Measurements from ENCODE around the gene NOMO2. TPM values are rescaled to one million over a fixed set of nuclear protein-coding genes. Genes with fewer than 3 reads are reported as not detected.
"Not testable (repeated sequence)": the region's sequence is repeated elsewhere in the genome, so short reads cannot be mapped to it uniquely, and the experiment has no call there.

Gene NOMO2
- polyA plus RNA-seq, 3 donors = 26.1 to 76.8 (median 66.0) TPM

DNA sequence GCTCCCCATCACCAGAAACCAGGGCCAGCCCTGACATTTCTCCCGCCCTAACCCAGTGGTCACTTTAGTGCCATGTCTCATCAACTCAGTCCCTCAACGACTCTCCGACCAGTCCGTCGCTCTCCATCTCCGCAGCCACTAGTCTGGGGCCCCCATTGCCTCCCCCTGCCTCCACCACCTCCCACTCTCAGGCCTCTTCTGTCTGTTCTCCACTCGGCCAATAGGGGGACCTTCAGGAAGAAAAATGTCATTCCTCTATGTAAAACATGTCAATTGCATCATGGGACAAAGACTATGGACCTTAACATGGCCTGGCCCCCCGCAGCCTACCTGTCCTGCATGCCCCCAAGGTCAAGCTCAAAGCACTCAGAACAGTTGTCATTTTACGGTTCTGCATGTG, 39.3 kb downstream of the NOMO2 start:
- H3K36me3 ChIP-seq (replicated peaks in 1 of 2; ENCODE audit: control insufficient read depth in 1 of 2, insufficient read depth in 2 of 2, low read length in 2 of 2); H4K20me1 ChIP-seq (ENCODE audit: insufficient read depth, low read length); intact Hi-C loops (cut with micrococcal nuclease); H3K4me2 ChIP-seq (replicated peaks; ENCODE audit: extremely low read depth, low read length, poor library complexity, severe bottlenecking); H3K4me3 Mint-ChIP-seq; DNase-seq; H3K27ac ChIP-seq (ENCODE audit: low read depth in 1 of 2, low read length in 2 of 2); H3K4me1 ChIP-seq (ENCODE audit: control insufficient read depth in 1 of 2, insufficient read depth in 2 of 2, low read length in 2 of 2); H3K9me3 ChIP-seq (replicated peaks in 1 of 2; ENCODE audit: control insufficient read depth in 1 of 2, insufficient read depth in 1 of 2, low read length in 2 of 2); H2AFZ ChIP-seq (ENCODE audit: insufficient read depth, low read depth, low read length, poor library complexity, severe bottlenecking); H3K27me3 ChIP-seq (ENCODE audit: control insufficient read depth in 2 of 2, insufficient read depth in 2 of 2, low read length in 2 of 2); H3K4me1 Mint-ChIP-seq; H3K79me2 ChIP-seq (ENCODE audit: insufficient read depth, low read length); H3K4me3 ChIP-seq (replicated peaks in 1 of 3; ENCODE audit: low read depth in 2 of 3, low read length in 3 of 3); H3K27ac Mint-ChIP-seq; H3K9ac ChIP-seq (ENCODE audit: insufficient read depth, low read length, poor library complexity, severe bottlenecking); H3K27me3 Mint-ChIP-seq (ENCODE audit: low read depth in 3 of 3); H3K9me3 Mint-ChIP-seq: not testable (repeated sequence)
- H3K36me3 Mint-ChIP-seq = peaks cover 6 to 10% of the 10 kb centered on the region in 2 donors
- no CpG with 5 or more reads among the region's 9 CpGs for WGBS (ENCODE audit: insufficient coverage)

DNA sequence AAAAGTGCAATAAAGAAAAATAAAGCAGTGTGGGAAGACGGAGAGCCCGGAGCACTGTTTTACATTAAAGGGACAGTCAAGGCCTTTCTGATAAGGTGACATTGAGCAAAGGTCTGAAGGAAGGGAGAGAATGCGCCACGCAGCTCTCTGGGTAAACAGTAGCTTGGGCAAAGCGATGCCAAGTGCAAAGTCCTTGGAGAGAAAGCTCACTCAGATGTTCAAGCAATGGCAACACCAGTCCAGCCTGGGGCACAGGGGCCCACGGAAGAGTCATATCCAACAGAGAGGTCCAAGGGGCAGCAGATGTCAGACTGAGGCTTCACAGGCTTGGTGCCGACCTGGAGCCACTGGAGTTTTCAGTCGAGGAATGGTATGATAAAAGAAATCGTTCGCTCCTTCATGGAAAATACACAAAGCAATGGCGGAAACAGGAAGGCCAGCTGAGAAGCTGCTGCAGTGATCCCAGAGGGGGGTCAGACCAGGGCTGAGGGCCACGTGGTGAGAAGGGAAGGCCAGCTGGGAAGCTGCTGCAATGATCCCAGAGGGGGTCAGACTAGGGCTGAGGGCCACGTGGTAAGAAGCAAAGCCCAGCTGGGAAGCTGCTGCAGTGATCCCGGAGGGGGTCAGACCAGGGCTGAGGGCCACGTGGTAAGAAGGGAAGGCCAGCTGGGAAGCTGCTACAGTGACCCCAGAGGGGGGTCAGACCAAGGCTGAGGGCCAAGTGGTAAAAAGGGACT, 40.3 kb downstream of the NOMO2 start:
- H3K27ac ChIP-seq (ENCODE audit: low read depth in 1 of 2, low read length in 2 of 2); H3K27ac Mint-ChIP-seq; H3K36me3 Mint-ChIP-seq; H3K36me3 ChIP-seq (replicated peaks in 1 of 2; ENCODE audit: control insufficient read depth in 1 of 2, insufficient read depth in 2 of 2, low read length in 2 of 2); H2AFZ ChIP-seq (ENCODE audit: insufficient read depth, low read depth, low read length, poor library complexity, severe bottlenecking); H3K79me2 ChIP-seq (ENCODE audit: insufficient read depth, low read length); H3K9me3 Mint-ChIP-seq; H3K9me3 ChIP-seq (replicated peaks in 1 of 2; ENCODE audit: control insufficient read depth in 1 of 2, insufficient read depth in 1 of 2, low read length in 2 of 2); H3K27me3 Mint-ChIP-seq (ENCODE audit: low read depth in 3 of 3); H3K4me2 ChIP-seq (replicated peaks; ENCODE audit: extremely low read depth, low read length, poor library complexity, severe bottlenecking); H3K4me1 ChIP-seq (ENCODE audit: control insufficient read depth in 1 of 2, insufficient read depth in 2 of 2, low read length in 2 of 2); H3K4me3 Mint-ChIP-seq; H3K9ac ChIP-seq (ENCODE audit: insufficient read depth, low read length, poor library complexity, severe bottlenecking); H3K27me3 ChIP-seq (ENCODE audit: control insufficient read depth in 2 of 2, insufficient read depth in 2 of 2, low read length in 2 of 2); intact Hi-C loops (cut with micrococcal nuclease); H3K4me1 Mint-ChIP-seq; H3K4me3 ChIP-seq (replicated peaks in 1 of 3; ENCODE audit: low read depth in 2 of 3, low read length in 3 of 3); H4K20me1 ChIP-seq (ENCODE audit: insufficient read depth, low read length); DNase-seq: not testable (repeated sequence)
- no CpG with 5 or more reads among the region's 15 CpGs for WGBS (ENCODE audit: insufficient coverage)

DNA sequence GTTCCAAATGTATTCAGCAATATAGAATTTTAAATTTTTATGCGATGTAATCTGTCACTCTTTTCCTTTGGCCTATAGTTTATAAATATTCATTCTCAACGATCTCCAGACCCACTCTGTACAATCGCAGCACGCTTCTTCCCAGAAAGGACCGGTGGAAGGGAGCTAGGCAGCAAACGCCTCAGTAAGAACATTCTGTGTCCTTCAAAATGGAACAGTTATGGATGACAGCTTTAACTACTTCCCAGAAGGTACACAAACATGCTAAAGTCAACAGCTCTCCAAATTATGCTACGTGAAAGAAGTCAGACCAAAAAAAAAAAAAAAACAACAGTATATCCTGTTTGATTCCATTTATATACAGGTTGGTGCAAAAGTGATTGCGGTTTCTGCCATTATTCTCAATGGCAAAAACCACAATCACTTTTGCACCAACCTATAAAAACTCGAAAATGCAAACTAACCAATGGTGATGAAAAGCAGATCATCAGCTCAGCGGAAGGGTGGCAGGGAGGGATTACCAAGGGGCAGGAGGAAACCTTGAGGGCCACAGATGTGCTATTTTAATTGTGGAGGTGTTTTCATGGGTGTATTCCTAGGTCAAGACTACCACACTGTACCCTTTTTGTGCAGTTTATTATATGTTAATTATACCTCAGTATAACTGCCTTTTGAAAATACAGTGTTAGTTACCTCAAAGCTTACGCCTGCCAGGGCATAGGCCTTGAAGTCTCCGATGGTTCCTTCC, 43.2 kb downstream of the NOMO2 start:
- H3K79me2 ChIP-seq (ENCODE audit: insufficient read depth, low read length); H3K36me3 Mint-ChIP-seq; H3K4me1 Mint-ChIP-seq; H3K36me3 ChIP-seq (replicated peaks in 1 of 2; ENCODE audit: control insufficient read depth in 1 of 2, insufficient read depth in 2 of 2, low read length in 2 of 2); H3K4me3 Mint-ChIP-seq; H3K27me3 Mint-ChIP-seq (ENCODE audit: low read depth in 3 of 3); H3K9ac ChIP-seq (ENCODE audit: insufficient read depth, low read length, poor library complexity, severe bottlenecking); H4K20me1 ChIP-seq (ENCODE audit: insufficient read depth, low read length); H3K4me3 ChIP-seq (replicated peaks in 1 of 3; ENCODE audit: low read depth in 2 of 3, low read length in 3 of 3); H2AFZ ChIP-seq (ENCODE audit: insufficient read depth, low read depth, low read length, poor library complexity, severe bottlenecking); H3K9me3 ChIP-seq (replicated peaks in 1 of 2; ENCODE audit: control insufficient read depth in 1 of 2, insufficient read depth in 1 of 2, low read length in 2 of 2); H3K27me3 ChIP-seq (ENCODE audit: control insufficient read depth in 2 of 2, insufficient read depth in 2 of 2, low read length in 2 of 2); H3K9me3 Mint-ChIP-seq; H3K27ac ChIP-seq (ENCODE audit: low read depth in 1 of 2, low read length in 2 of 2); H3K4me1 ChIP-seq (ENCODE audit: control insufficient read depth in 1 of 2, insufficient read depth in 2 of 2, low read length in 2 of 2); H3K27ac Mint-ChIP-seq; intact Hi-C loops (cut with micrococcal nuclease); DNase-seq; H3K4me2 ChIP-seq (replicated peaks; ENCODE audit: extremely low read depth, low read length, poor library complexity, severe bottlenecking): not testable (repeated sequence)
- WGBS (ENCODE audit: insufficient coverage) = no CpG with 5 or more reads among the region's 12 CpGs

DNA sequence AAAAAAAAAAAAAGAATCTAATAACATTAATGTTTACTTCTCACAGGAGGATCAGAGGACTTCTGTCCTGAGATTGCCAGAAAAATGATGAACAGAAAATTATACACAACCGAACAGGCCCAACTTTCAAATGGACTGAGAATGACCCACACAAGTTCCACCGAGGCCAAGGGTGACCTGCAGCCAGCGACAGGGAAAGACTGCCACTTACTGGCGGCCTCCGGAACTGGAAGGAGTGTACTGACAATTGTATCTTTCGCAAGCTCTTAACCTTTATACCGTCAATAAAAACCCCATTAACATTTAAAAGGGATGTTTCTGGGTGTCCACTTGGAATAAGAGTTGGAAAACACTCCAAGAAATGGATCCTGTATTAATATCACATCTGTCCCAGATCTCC, 63.5 kb downstream of the NOMO2 start:
- no CpG with 5 or more reads among the region's 7 CpGs for WGBS (ENCODE audit: insufficient coverage)
- H3K4me1 Mint-ChIP-seq; H3K27ac Mint-ChIP-seq; H4K20me1 ChIP-seq (ENCODE audit: insufficient read depth, low read length); H3K27ac ChIP-seq (ENCODE audit: low read depth in 1 of 2, low read length in 2 of 2); H3K4me2 ChIP-seq (replicated peaks; ENCODE audit: extremely low read depth, low read length, poor library complexity, severe bottlenecking); intact Hi-C loops (cut with micrococcal nuclease); H3K27me3 Mint-ChIP-seq (ENCODE audit: low read depth in 3 of 3); H3K36me3 Mint-ChIP-seq; H2AFZ ChIP-seq (ENCODE audit: insufficient read depth, low read depth, low read length, poor library complexity, severe bottlenecking); H3K4me3 Mint-ChIP-seq; H3K9me3 Mint-ChIP-seq; H3K9ac ChIP-seq (ENCODE audit: insufficient read depth, low read length, poor library complexity, severe bottlenecking); H3K4me3 ChIP-seq (replicated peaks in 1 of 3; ENCODE audit: low read depth in 2 of 3, low read length in 3 of 3); DNase-seq; H3K9me3 ChIP-seq (replicated peaks in 1 of 2; ENCODE audit: control insufficient read depth in 1 of 2, insufficient read depth in 1 of 2, low read length in 2 of 2); H3K4me1 ChIP-seq (ENCODE audit: control insufficient read depth in 1 of 2, insufficient read depth in 2 of 2, low read length in 2 of 2); H3K27me3 ChIP-seq (ENCODE audit: control insufficient read depth in 2 of 2, insufficient read depth in 2 of 2, low read length in 2 of 2); H3K36me3 ChIP-seq (replicated peaks in 1 of 2; ENCODE audit: control insufficient read depth in 1 of 2, insufficient read depth in 2 of 2, low read length in 2 of 2); H3K79me2 ChIP-seq (ENCODE audit: insufficient read depth, low read length): not testable (repeated sequence)
